Gastrocnemius medialis (tissue), 4 donors: ENCODE results near the gene TRIO. TPM values are rescaled to one million over a fixed set of nuclear protein-coding genes. Genes with fewer than 3 reads are reported as not detected.

Experiments
- ATAC-seq, 2 donors: fragments of 150-250 bp; one replicate each; pipeline ENCODE4 v1.9.1; 2016
- DNase-seq, 2 donors: peaks; one replicate each; pipeline ENCODE4 v3.0.0-alpha.2; 2019
- H3K27ac ChIP-seq, 4 donors: fragments of 200-600 bp; sonication (generic); 1 replicate in 1 of 4; 2 replicates in 3 of 4; pipeline ENCODE4 v1.5.1; 2016 to 2018; ENCODE audit warnings: mild to moderate bottlenecking in 2 of 4, moderate library complexity in 1 of 4
- H3K27me3 ChIP-seq, 3 donors: fragments of 200-600 bp; sonication (generic) in 2 of 3; 1 replicate in 1 of 3; 2 replicates in 2 of 3; pipeline versions ENCODE4 v1.5.1 to v1.6.0; 2016 to 2019; ENCODE audit warnings: mild to moderate bottlenecking in 1 of 3, moderate library complexity in 1 of 3
- H3K36me3 ChIP-seq, 2 donors: fragments of 200-600 bp; sonication (generic) in 1 of 2; one replicate each; pipeline ENCODE4 v1.5.1; 2017 to 2018
- H3K4me1 ChIP-seq, 2 donors: fragments of 200-600 bp; sonication (generic) in 1 of 2; one replicate each; pipeline ENCODE4 v1.5.1; 2016 to 2017; ENCODE audit warnings: mild to moderate bottlenecking in 2 of 2
- H3K4me3 ChIP-seq, 4 donors: fragments of 200-600 bp; sonication (generic) in 3 of 4; 1 replicate in 1 of 4; 2 replicates in 3 of 4; pipeline ENCODE4 v1.5.1; 2016 to 2019; ENCODE audit warnings: mild to moderate bottlenecking in 2 of 4
- H3K9me3 ChIP-seq, 3 donors: fragments of 200-600 bp; sonication (generic) in 2 of 3; 1 replicate in 1 of 3; 2 replicates in 2 of 3; pipeline ENCODE4 v1.5.1; 2016 to 2019
- POLR2A ChIP-seq, 2 donors: fragments of 450-650 bp; IDR thresholded peaks; one replicate each; pipeline ENCODE4 v1.6.1; 2017; ENCODE audit warnings: antibody characterized with exemption in 2 of 2, mild to moderate bottlenecking in 2 of 2, moderate library complexity in 2 of 2
- in situ Hi-C, 4 donors: fragments of 200-750 bp; cut with MboI; loops; one replicate each; pipeline versions ENCODE4 v1.15.0 to v1.8.0; 2017; ENCODE audit warnings: low sequenced_read_pairs in 4 of 4
- intact Hi-C: fragments of 100-400 bp; cut with DNase I; formaldehyde crosslinking; loops from one replicate; pipeline ENCODE4 v1.15.1; 2023; ENCODE audit warnings: low total_unique reads
- total RNA-seq, 4 donors: library from RNA; depleted of rRNA; stranded (reverse); fragments of >200 nt; gene quantifications; one replicate each; pipeline versions ENCODE4 v1.1.0 to v1.2.3, GENCODE V29; 2016
- TF ChIP-seq, protein P1 (sequence below), 5 experiments: fragments of 450-650 bp in 3 of 5; fragments of 200-600 bp in 2 of 5; sonication (generic) in 2 of 5; IDR thresholded peaks in 4 of 5; conservative IDR thresholded peaks in 1 of 5; 1 replicate in 4 of 5; 2 replicates in 1 of 5; pipeline ENCODE4 v1.5.1; 2016 to 2019; ENCODE audit warnings: antibody characterized with exemption in 5 of 5, mild to moderate bottlenecking in 3 of 5, moderate library complexity in 3 of 5

Gene TRIO
- total RNA-seq, 4 donors from 2014 or later, result 31.5 to 57.5 (median 50.4) TPM

DNA sequence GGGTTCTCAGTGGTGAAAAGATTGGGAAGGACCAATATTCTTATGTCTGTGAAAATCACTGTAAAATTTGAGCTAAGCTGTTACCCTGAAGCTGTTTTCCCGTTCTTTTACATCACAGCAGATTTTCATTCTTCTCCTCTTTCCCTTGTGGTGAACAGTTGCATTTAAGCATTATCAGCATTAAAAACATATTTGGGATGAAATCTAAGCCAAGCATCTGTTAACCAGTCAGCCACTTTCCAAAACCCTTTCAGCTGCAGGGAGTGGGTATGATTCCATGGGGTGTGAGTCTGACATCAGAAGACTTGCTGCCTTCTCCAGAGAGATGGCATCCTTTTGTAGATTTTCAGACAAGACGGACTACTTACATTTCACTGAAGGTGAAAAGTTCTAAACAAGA lies 97.2 kb downstream of the TRIO start:
- DNase-seq (no peak), ATAC-seq (no peak)
- H3K27ac ChIP-seq, result no peak overlapping the region
- no peaks in the 10 kb centered on the region for H3K9me3 ChIP-seq
- H3K4me1 ChIP-seq, result peaks cover 57 to 67% of the 10 kb centered on the region in 2 donors
- TF ChIP-seq, protein P1, sequence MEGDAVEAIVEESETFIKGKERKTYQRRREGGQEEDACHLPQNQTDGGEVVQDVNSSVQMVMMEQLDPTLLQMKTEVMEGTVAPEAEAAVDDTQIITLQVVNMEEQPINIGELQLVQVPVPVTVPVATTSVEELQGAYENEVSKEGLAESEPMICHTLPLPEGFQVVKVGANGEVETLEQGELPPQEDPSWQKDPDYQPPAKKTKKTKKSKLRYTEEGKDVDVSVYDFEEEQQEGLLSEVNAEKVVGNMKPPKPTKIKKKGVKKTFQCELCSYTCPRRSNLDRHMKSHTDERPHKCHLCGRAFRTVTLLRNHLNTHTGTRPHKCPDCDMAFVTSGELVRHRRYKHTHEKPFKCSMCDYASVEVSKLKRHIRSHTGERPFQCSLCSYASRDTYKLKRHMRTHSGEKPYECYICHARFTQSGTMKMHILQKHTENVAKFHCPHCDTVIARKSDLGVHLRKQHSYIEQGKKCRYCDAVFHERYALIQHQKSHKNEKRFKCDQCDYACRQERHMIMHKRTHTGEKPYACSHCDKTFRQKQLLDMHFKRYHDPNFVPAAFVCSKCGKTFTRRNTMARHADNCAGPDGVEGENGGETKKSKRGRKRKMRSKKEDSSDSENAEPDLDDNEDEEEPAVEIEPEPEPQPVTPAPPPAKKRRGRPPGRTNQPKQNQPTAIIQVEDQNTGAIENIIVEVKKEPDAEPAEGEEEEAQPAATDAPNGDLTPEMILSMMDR (IDR thresholded peaks at IDR 0.05 in 4 of 5, conservative IDR thresholded peaks at IDR 0.05 in 1 of 5), result no peak
- H3K36me3 ChIP-seq, result no peaks in the 10 kb centered on the region
- in situ Hi-C loops (no loop called here), intact Hi-C loops (no loop called here)
- H3K4me3 ChIP-seq, result no peak overlapping the region
- H3K27me3 ChIP-seq, result no peaks in the 10 kb centered on the region

DNA sequence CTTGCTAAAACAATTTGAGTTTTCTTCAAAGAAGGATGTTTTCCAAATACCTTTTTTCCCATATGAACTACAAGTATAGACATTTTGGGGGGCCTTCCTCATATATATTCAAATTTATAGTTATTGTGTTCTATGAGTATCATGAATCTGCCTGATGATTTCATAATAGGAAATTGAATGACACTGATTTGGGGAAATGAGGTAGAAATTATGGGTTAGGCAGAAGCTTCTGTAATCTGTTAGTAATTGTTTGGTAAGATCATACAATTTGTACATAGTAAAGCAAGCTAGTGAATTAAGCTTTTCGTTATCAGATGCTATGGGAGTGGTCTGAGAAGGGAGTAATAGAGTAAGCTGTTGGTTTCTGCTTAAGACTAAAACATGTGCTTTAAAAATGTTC lies 98.0 kb downstream of the TRIO start:
- ATAC-seq, result no peak
- intact Hi-C loops (no loop called here), in situ Hi-C loops (no loop called here)
- no peak for TF ChIP-seq POLR2A (IDR thresholded peaks at IDR 0.05)
- TF ChIP-seq, protein P1 (IDR thresholded peaks at IDR 0.05 in 4 of 5, conservative IDR thresholded peaks at IDR 0.05 in 1 of 5), result no peak
- Histone ChIP-seq H3K27me3 (no peaks in the 10 kb centered on the region), H3K4me1 (peaks cover 65 to 75% of the 10 kb centered on the region in 2 donors), H3K36me3 (no peaks in the 10 kb centered on the region), H3K4me3 (no peak overlapping the region), H3K27ac (no peak overlapping the region), H3K9me3 (no peaks in the 10 kb centered on the region)
- DNase-seq, result no peak

DNA sequence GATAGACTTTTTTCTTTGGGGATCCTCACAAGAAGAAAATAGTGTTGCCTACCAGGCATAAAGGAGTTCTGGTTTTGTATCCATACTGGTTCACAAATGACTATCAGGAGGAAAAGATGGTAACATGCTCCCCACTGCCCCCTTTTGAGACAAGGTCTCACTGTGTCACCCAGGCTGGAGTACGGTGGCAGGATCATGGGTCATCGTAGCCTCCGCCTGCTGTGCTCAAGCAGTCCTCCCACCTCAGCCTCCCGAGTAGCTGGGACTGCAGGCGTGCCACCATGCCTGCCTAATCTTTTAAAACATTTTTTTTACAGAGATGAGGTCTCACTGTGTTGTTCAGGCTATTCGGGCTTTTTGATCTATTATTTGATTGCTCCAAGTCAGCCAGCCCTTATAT lies 99.3 kb downstream of the TRIO start:
- Histone ChIP-seq H3K4me1 (peaks cover 70 to 78% of the 10 kb centered on the region in 2 donors), H3K27ac (no peak overlapping the region), H3K27me3 (no peaks in the 10 kb centered on the region), H3K36me3 (no peaks in the 10 kb centered on the region), H3K4me3 (no peak overlapping the region), H3K9me3 (no peaks in the 10 kb centered on the region)
- in situ Hi-C loops, result no loop called here
- intact Hi-C loops, result no loop called here
- no peak for DNase-seq
- no peak for TF ChIP-seq POLR2A (IDR thresholded peaks at IDR 0.05)
- TF ChIP-seq, protein P1 (IDR thresholded peaks at IDR 0.05 in 4 of 5, conservative IDR thresholded peaks at IDR 0.05 in 1 of 5), result no peak
- ATAC-seq, result no peak

DNA sequence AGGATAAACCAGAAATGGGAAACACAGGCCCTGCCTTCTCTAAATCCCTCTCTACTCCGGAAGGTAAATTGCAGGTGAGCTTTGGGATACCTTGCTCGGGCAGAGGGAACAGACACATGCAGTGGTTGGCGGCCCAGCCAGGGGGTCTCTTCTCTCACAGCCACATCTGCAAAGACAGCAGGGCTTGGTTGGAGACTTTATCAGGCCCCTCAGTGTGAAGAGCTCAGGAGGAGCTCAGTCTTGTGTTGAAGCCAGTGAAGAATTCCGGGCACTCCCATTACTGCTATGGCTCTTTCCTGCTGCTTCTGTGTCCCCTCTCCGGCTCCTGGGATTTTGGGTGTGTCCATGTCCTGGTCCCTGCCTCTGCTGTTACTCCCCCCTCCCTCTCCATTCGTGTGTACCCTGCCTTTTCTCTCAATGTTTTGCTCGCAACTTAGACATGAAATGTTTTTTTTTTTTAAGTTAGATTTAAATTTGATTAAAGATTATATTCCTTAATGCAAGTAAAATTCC lies 99.8 kb downstream of the TRIO start:
- H3K9me3 ChIP-seq, result no peaks in the 10 kb centered on the region
- TF ChIP-seq, protein P1 (IDR thresholded peaks at IDR 0.05 in 4 of 5, conservative IDR thresholded peaks at IDR 0.05 in 1 of 5), result no peak
- no peak for TF ChIP-seq POLR2A (IDR thresholded peaks at IDR 0.05)
- ATAC-seq, result no peak
- intact Hi-C loops, result no loop called here
- peaks cover 65 to 73% of the 10 kb centered on the region in 2 donors for H3K4me1 ChIP-seq
- H3K36me3 ChIP-seq, result no peaks in the 10 kb centered on the region
- H3K27me3 ChIP-seq, result no peaks in the 10 kb centered on the region
- no peak overlapping the region for H3K4me3 ChIP-seq
- no peak overlapping the region for H3K27ac ChIP-seq
- in situ Hi-C loops, result no loop called here
- no peak for DNase-seq

DNA sequence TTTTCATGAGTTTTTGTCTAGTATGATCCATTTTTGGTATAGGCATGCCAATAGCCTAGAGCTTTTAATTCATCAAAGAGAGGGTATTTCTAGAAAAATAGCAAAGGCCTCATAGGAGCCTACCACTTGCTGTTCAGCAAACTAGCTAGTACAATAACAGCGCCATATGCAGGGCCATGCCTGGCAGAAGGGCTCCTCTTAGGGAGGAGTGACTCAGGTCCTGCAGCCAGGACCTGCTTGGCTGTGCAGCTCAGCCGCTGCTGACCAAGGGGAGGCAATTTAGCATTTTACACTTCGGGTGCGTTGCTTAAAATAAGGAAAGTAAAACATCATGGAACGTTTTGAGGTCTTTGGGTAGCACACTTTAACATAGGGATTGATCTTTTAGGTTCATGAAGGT lies 100.6 kb downstream of the TRIO start:
- ATAC-seq, result no peak
- no peaks in the 10 kb centered on the region for H3K27me3 ChIP-seq
- TF ChIP-seq, protein P1 (IDR thresholded peaks at IDR 0.05 in 4 of 5, conservative IDR thresholded peaks at IDR 0.05 in 1 of 5), result no peak
- TF ChIP-seq POLR2A (IDR thresholded peaks at IDR 0.05), result no peak
- in situ Hi-C loops, result no loop called here
- H3K9me3 ChIP-seq, result no peaks in the 10 kb centered on the region
- H3K27ac ChIP-seq, result no peak overlapping the region
- H3K36me3 ChIP-seq, result no peaks in the 10 kb centered on the region
- H3K4me3 ChIP-seq, result no peak overlapping the region
- peaks cover 57 to 69% of the 10 kb centered on the region in 2 donors for H3K4me1 ChIP-seq
- DNase-seq, result no peak
- intact Hi-C loops, result no loop called here
